CD4-positive, alpha-beta T cell treated with Interleukin-15 for 4 hours (primary cell): ENCODE measurements around the gene SLC25A20.
A peak's percentile ranks its signal among the peaks of the same experiment; 100 is the strongest.
"Not testable (repeated sequence)": the region's sequence is repeated elsewhere in the genome, so short reads cannot be mapped to it uniquely, and the experiment has no call there.

Experiments used
- DNase-seq: peaks from one replicate; pipeline ENCODE4 v3.0.0-alpha.2; 2020; ENCODE audit warnings: low spot score

The SLC25A20 gene

GRCh38 chr3:48898383-48899234 is at the start of gene SLC25A20:
TSS of gene SLC25A20 (minus strand) at chr3:48898882. CDS start at chr3:48898794, 88 bp downstream.
- peak; percentile 88 for DNase-seq

- no peak for DNase-seq
Observed at GRCh38 chr3:48945891-48946549, 47.3 kb upstream of the SLC25A20 start.

GRCh38 chr3:48945432-48945831 is 46.8 kb upstream of the SLC25A20 start:
- DNase-seq = no peak

- no peak for DNase-seq
Observed at GRCh38 chr3:48938689-48939088, 40.0 kb upstream of the SLC25A20 start.

GRCh38 chr3:48938156-48938555 is 39.5 kb upstream of the SLC25A20 start:
- no peak for DNase-seq

GRCh38 chr3:48935530-48935929 is 36.8 kb upstream of the SLC25A20 start:
- DNase-seq = no peak

GRCh38 chr3:48934333-48934991 is 35.8 kb upstream of the SLC25A20 start:
- no peak for DNase-seq

- DNase-seq = no peak
Observed at GRCh38 chr3:48931944-48932580, 33.4 kb upstream of the SLC25A20 start.

- no peak for DNase-seq
Observed at GRCh38 chr3:48930590-48930989, 31.9 kb upstream of the SLC25A20 start.

- DNase-seq = no peak
Observed at GRCh38 chr3:48929358-48930035, 30.8 kb upstream of the SLC25A20 start.

- DNase-seq = no peak
Observed at GRCh38 chr3:48928679-48929078, 30.0 kb upstream of the SLC25A20 start.

GRCh38 chr3:48927928-48928327 is 29.2 kb upstream of the SLC25A20 start:
- DNase-seq = no peak

GRCh38 chr3:48926425-48927392 is 28.0 kb upstream of the SLC25A20 start:
- DNase-seq = peak; percentile 19

- DNase-seq = peak; percentile 42
Observed at GRCh38 chr3:48919215-48920138, 20.8 kb upstream of the SLC25A20 start.

GRCh38 chr3:48918388-48919214 is 19.9 kb upstream of the SLC25A20 start, which contains the start of gene ARIH2:
TSS of gene ARIH2 (plus strand) at chr3:48918842. CDS start at chr3:48927559, 8,717 bp downstream.
- peak; percentile 83 for DNase-seq

- DNase-seq = no peak
Observed at GRCh38 chr3:48915296-48915695, 16.6 kb upstream of the SLC25A20 start.

- not testable (repeated sequence) for DNase-seq
Observed at GRCh38 chr3:48907026-48907425, 8.3 kb upstream of the SLC25A20 start.

GRCh38 chr3:48899273-48899672 is 591 bp upstream of the SLC25A20 start:
- peak; percentile 51 for DNase-seq
